Kidney (tissue), 14 donors: ENCODE results near the gene CCDC137. TPM values are rescaled to one million over a fixed set of nuclear protein-coding genes. Genes with fewer than 3 reads are reported as not detected.

ENCODE experiments used
- DNase-seq, 5 donors: peaks; one replicate each; pipeline ENCODE4 v3.0.0-alpha.2; 2013 to 2020
- FAIRE-seq: peaks from 2 replicates; lab custom pipeline; 2012; peaks lifted over from hg19 to GRCh38; lab: Jason Lieb, UNC
- H3K27ac ChIP-seq, 2 donors: one replicate each; pipeline ENCODE4 v1.7.0; 2013; ENCODE audit warnings: low read depth in 2 of 2, low read length in 2 of 2, inconsistent platforms in 1 of 2
- H3K27me3 ChIP-seq: one replicate; pipeline ENCODE4 v1.7.1; 2013; ENCODE audit warnings: low read length, inconsistent platforms; ENCODE audit not compliant: control insufficient read depth, insufficient read depth
- H3K36me3 ChIP-seq, 3 donors: one replicate each; pipeline versions ENCODE4 v1.7.0 to v1.7.1; 2013; ENCODE audit warnings: low read length in 3 of 3, control low read depth in 1 of 3, inconsistent platforms in 1 of 3; ENCODE audit not compliant: insufficient read depth in 3 of 3, control insufficient read depth in 2 of 3
- H3K4me1 ChIP-seq, 3 donors: one replicate each; pipeline versions ENCODE4 v1.7.0 to v1.7.1; 2013; ENCODE audit warnings: low read length in 3 of 3, inconsistent platforms in 1 of 3, low read depth in 1 of 3; ENCODE audit not compliant: control insufficient read depth in 2 of 3, insufficient read depth in 2 of 3
- H3K4me3 ChIP-seq, 3 donors: one replicate each; pipeline versions ENCODE4 v1.7.0 to v1.8.1; 2013; ENCODE audit warnings: low read length in 3 of 3, control low read depth in 1 of 3, inconsistent platforms in 1 of 3
- H3K9ac ChIP-seq, 3 donors: one replicate each; pipeline versions ENCODE4 v1.7.0 to v1.7.1; 2013; ENCODE audit warnings: low read length in 3 of 3, control low read depth in 1 of 3, inconsistent platforms in 1 of 3
- H3K9me3 ChIP-seq, 3 donors: one replicate each; pipeline versions ENCODE4 v1.7.0 to v1.7.1; 2013; ENCODE audit warnings: low read length in 3 of 3, control low read depth in 1 of 3, inconsistent platforms in 1 of 3; ENCODE audit not compliant: control insufficient read depth in 2 of 3, insufficient read depth in 1 of 3
- CTCF ChIP-seq: IDR thresholded peaks from 3 replicates; pipeline ENCODE4 v1.5.1; 2012; ENCODE audit warnings: mild to moderate bottlenecking, moderate library complexity, borderline replicate concordance; ENCODE audit not compliant: insufficient read depth; ENCODE audit errors: extremely low read depth
- intact Hi-C: fragments of 100-400 bp; cut with DNase I; formaldehyde crosslinking; loops from one replicate; pipeline ENCODE4 v1.11.1; 2022
- polyA plus RNA-seq: library from polyadenylated mRNA; stranded (reverse); fragments of 350-450 nt; fragmentation: Illumina TruSeq; extraction: RNeasy Lipid Tissue Mini Kit (QIAGEN cat#74804); gene quantifications from one replicate; pipeline ENCODE4 v1.2.3, GENCODE V29; 2014; ENCODE audit warnings: low read depth, low replicate concordance; ENCODE audit not compliant: insufficient read depth
- total RNA-seq: library from RNA; stranded (reverse); fragmentation: NEBNext Ultra II Directional; extraction: Animal tissue kit (Norgen Biotek cat#: 25700); gene quantifications from one replicate; pipeline ENCODE4 v1.2.1, GENCODE V29; 2021
- donor health status: control.
- donor health status: control.
- donor health status: control.
- donor health status: control.
- donor health status: control.
- donor health status: DM: yes; HTN: yes; CAD: no.
- donor health status: Normal renal cell carcinoma (clear cell type).

Gene CCDC137
- total and polyA plus RNA-seq, 2 donors from 2014 or later = 14.7 to 18.8 TPM

DNA sequence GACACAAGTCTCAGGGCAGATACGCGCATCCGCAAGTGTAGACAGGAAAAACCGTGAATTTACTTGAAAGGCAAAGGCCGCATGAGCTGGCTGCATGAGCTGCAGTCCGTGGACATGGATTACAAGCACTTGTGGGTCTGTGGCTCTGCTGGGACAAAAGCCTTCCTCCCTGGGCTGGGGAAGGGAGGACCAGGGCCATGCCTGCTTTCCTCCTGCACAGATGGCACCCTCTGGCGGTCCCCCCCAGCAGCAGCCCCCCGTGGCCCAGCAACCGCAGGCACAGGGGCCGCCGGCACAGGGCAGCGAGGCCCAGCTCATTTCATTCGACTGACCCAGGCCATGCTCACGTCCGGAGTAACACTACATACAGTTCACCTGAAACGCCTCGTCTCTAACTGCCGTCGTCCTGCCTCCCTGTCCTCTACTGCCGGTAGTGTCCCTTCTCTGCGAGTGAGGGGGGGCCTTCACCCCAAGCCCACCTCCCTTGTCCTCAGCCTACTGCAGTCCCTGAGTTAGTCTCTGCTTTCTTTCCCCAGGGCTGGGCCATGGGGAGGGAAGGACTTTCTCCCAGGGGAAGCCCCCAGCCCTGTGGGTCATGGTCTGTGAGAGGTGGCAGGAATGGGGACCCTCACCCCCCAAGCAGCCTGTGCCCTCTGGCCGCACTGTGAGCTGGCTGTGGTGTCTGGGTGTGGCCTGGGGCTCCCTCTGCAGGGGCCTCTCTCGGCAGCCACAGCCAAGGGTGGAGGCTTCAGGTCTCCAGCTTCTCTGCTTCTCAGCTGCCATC is 34.9 kb downstream of the CCDC137 start:
- TF ChIP-seq CTCF = no peak
- DNase-seq (no peak), FAIRE-seq (no peak)
- no peaks in the 10 kb centered on the region for H3K9me3 ChIP-seq
- no peak overlapping the region for H3K27ac ChIP-seq
- H3K27me3 ChIP-seq = no peaks in the 10 kb centered on the region
- H3K9ac ChIP-seq = no peak overlapping the region
- H3K4me1 ChIP-seq = peaks cover 0 to 25% (median 7%) of the 10 kb centered on the region in 3 donors
- peaks cover 0 to 40% (median 6%) of the 10 kb centered on the region in 3 donors for H3K36me3 ChIP-seq
- intact Hi-C loops = no loop called here
- H3K4me3 ChIP-seq = peak overlapping the region in 2 of 3 donors; percentile 32 to 91

GRCh38 chr17:81702934-81703746 is 36.6 kb downstream of the CCDC137 start, which contains the start of gene MRPL12:
Gene MRPL12, plus strand, starts transcription at chr17:81703367. Its CDS starts 135 bp downstream, at chr17:81703502.
- Histone ChIP-seq H3K27me3 (no peaks in the 10 kb centered on the region), H3K27ac (peak within 1 kb of the TSS; percentile 80 to 91), H3K36me3 (peaks cover 0 to 27% (median 6%) of the 10 kb centered on the region in 3 donors), H3K4me3 (peak within 1 kb of the TSS; percentile 82 to 95 (median 91)), H3K9ac (peak within 1 kb of the TSS; percentile 68 to 94 (median 94)), H3K4me1 (peaks cover 0 to 25% (median 7%) of the 10 kb centered on the region in 3 donors), H3K9me3 (no peaks in the 10 kb centered on the region)
- FAIRE-seq (no peak), DNase-seq (peak; percentile 92 to 98 (median 97))
- TF ChIP-seq CTCF = no peak
- intact Hi-C loops = no loop called here

GRCh38 chr17:81703747-81704654 is 37.5 kb downstream of the CCDC137 start:
- Histone ChIP-seq H3K4me3 (peak overlapping the region; percentile 82 to 95 (median 91)), H3K36me3 (peaks cover 0 to 18% (median 6%) of the 10 kb centered on the region in 3 donors), H3K4me1 (peaks cover 0 to 25% (median 7%) of the 10 kb centered on the region in 3 donors), H3K9ac (peak overlapping the region; percentile 8 to 94 (median 35)), H3K9me3 (no peaks in the 10 kb centered on the region), H3K27ac (peak overlapping the region; percentile 63 to 91), H3K27me3 (no peaks in the 10 kb centered on the region)
- no peak for TF ChIP-seq CTCF
- intact Hi-C loops = no loop called here
- DNase-seq = peak in 1 of 5 donors; percentile 51
- FAIRE-seq = no peak
